Cardiac muscle cell (in vitro differentiated cells and primary cell): ENCODE data around the gene KCNQ1. TPM values are rescaled to one million over a fixed set of nuclear protein-coding genes. Genes with fewer than 3 reads are reported as not detected.

ENCODE experiments used
- DNase-seq, 2 donors: peaks; one replicate each; pipeline versions ENCODE4 v3.0.0 to v3.0.0-alpha.2; 2010 to 2017; ENCODE audit warnings: low read depth in 1 of 2, low spot score in 1 of 2
- H3K27ac ChIP-seq: fragments of 200-600 bp; sonication (generic); 2 replicates; pipeline ENCODE4 v1.5.1; 2016
- H3K27me3 ChIP-seq: fragments of 200-600 bp; sonication (generic); 2 replicates; pipeline ENCODE4 v1.6.0; 2016; ENCODE audit warnings: control low read depth
- H3K36me3 ChIP-seq: fragments of 200-600 bp; sonication (generic); 2 replicates; pipeline ENCODE4 v1.5.1; 2016; ENCODE audit warnings: control low read depth
- H3K4me1 ChIP-seq: fragments of 200-600 bp; sonication (generic); 2 replicates; pipeline ENCODE4 v1.8.1; 2017; ENCODE audit warnings: low read depth, mild to moderate bottlenecking, mixed run types
- H3K4me3 ChIP-seq: fragments of 200-600 bp; sonication (generic); 2 replicates; pipeline ENCODE4 v1.5.1; 2016; ENCODE audit warnings: mild to moderate bottlenecking
- H3K9me3 ChIP-seq: fragments of 200-600 bp; sonication (generic); 2 replicates; pipeline ENCODE4 v1.5.1; 2017; ENCODE audit warnings: low read depth, mild to moderate bottlenecking, control low read depth
- CTCF ChIP-seq: IDR thresholded peaks from 2 replicates; pipeline ENCODE4 v1.5.1; 2012; ENCODE audit warnings: low read depth, mild to moderate bottlenecking, low read length
- polyA plus RNA-seq: library from polyadenylated mRNA; unstranded; fragments of >200 nt; fragmentation: Nextera tagmentation; extraction: Ambion mirVana; gene quantifications from 2 replicates; pipeline ENCODE4 v1.2.1, GENCODE V29; 2016
- total RNA-seq: library from RNA; depleted of rRNA; stranded (reverse); fragments of >200 nt; gene quantifications from 2 replicates; pipeline ENCODE4 v1.2.3, GENCODE V29; 2016

Gene KCNQ1
- total and polyA plus RNA-seq, 2 experiments from 2014 or later: 13.9 to 18.6 TPM

GRCh38 chr11:2770096-2770751 lies 325.4 kb downstream of the KCNQ1 start:
- DNase-seq: no peak
- TF ChIP-seq CTCF: no peak
- Histone ChIP-seq H3K36me3 (no peaks in the 10 kb centered on the region), H3K27ac (no peak overlapping the region), H3K4me3 (no peak overlapping the region), H3K4me1 (peaks cover 11% of the 10 kb centered on the region), H3K27me3 (no peaks in the 10 kb centered on the region), H3K9me3 (no peaks in the 10 kb centered on the region)

GRCh38 chr11:2770761-2771301 lies 326.0 kb downstream of the KCNQ1 start:
- H3K27me3 ChIP-seq: no peaks in the 10 kb centered on the region
- no peak for DNase-seq

DNA sequence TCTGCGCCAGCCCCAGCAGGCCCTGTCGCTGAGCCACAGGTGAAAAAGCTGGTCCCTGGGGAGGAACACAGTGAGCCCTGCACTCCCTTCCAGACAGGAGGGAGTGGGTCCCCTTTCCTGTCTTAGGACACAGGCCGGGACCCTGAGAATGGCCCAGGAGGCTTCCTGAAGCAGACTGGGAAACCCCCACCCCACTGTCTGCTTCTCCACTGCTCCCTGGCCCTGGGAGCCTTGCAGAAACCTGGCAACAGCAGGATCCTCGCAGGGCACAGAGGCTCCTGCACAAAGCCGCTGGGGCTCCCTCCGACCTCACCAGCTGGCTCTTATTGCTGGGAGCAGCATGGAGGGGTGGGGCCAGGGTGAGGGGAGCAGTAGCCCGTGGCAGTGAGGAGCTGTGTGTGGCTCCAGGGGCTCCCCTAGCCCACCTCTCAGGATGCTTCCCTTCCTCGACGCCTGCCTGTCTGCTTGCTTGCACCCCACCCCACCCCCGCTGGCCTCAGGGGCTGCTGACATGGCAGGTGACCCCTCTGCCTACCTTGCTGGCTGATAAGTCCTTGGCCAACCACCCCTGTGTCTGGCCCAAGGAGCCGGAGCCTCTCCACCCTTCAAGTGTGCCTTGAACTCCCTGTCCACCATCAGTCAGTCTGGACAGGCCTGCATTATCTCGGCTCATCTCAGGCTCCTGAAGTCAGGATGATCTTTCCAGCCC lies 327.1 kb downstream of the KCNQ1 start:
- Histone ChIP-seq H3K4me3 (no peak overlapping the region), H3K36me3 (no peaks in the 10 kb centered on the region), H3K27ac (no peak overlapping the region), H3K9me3 (no peaks in the 10 kb centered on the region), H3K4me1 (peaks cover 11% of the 10 kb centered on the region), H3K27me3 (no peaks in the 10 kb centered on the region)
- TF ChIP-seq CTCF: no peak
- no peak for DNase-seq

More at GRCh38 chr11:2770761-2771301, 326.0 kb downstream of the KCNQ1 start:
- Histone ChIP-seq H3K4me1 (peaks cover 11% of the 10 kb centered on the region), H3K9me3 (no peaks in the 10 kb centered on the region), H3K36me3 (no peaks in the 10 kb centered on the region), H3K27ac (no peak overlapping the region), H3K4me3 (no peak overlapping the region)
- no peak for TF ChIP-seq CTCF

GRCh38 chr11:2772544-2773031 lies 327.8 kb downstream of the KCNQ1 start:
- Histone ChIP-seq H3K9me3 (no peaks in the 10 kb centered on the region), H3K4me3 (no peak overlapping the region), H3K4me1 (peaks cover 17% of the 10 kb centered on the region), H3K36me3 (no peaks in the 10 kb centered on the region), H3K27me3 (no peaks in the 10 kb centered on the region), H3K27ac (no peak overlapping the region)
- peak in 1 of 2 donors; percentile 32 for DNase-seq
- TF ChIP-seq CTCF: no peak

DNA sequence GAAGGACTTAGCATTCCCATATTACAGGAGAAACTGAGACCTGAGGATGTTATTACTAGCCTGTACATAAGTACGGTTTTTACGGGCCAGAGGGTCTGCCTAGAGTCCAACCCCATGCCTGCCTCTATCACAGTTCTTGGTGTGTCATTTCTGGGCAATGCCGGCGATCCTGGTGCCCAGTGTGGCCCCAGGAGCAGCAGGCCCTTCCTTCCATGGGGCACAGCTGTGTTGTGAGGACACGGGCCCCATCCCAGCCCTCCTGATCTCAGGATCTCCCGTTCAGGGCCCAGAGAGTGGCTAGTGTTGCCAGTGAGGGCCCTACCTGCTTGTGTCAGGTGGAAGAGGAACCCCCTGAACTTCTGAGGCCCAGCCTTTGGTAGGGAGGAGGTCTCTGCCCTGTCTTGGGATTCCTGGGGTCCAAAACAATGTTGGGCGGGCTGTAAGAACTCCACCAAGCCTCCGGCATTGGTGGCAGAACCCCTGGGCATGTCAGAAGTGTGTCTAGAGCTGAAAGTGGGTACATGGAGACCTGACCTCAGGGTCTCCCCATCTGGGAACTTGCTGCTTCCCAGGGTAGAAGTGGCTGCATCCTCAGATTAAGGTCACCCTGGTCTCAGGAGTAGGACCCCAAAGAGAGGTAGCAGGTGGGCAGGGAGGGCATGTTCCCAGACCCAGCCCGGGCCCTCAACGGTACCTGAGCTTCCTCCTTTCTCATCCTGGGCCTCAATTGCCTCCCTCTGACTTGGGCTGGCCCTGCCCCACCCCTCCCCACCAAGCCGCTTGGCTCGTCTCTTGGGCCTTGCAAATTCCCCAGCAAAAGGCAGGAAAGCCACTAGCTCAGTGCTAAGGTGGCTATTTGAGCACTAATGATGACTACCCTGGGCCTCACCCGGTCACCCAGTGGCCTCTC lies 329.6 kb downstream of the KCNQ1 start:
- Histone ChIP-seq H3K4me1 (peaks cover 34% of the 10 kb centered on the region), H3K36me3 (no peaks in the 10 kb centered on the region)

More for the DNA sequence above, 329.6 kb downstream of the KCNQ1 start:
- no peak overlapping the region for H3K27ac ChIP-seq
- no peak for DNase-seq
- no peaks in the 10 kb centered on the region for H3K9me3 ChIP-seq
- TF ChIP-seq CTCF: no peak
- no peaks in the 10 kb centered on the region for H3K27me3 ChIP-seq
- no peak overlapping the region for H3K4me3 ChIP-seq
